NCI-H69 (cell line): ENCODE data around the gene VTI1A.

ENCODE experiments used
- DNase-seq: peaks from one replicate; lab custom pipeline; 2025; lab: John Stamatoyannopoulos, UW

Gene VTI1A

GRCh38 chr10:112785089-112785488 is 338.1 kb downstream of the VTI1A start:
- DNase-seq: no peak

- no peak for DNase-seq
These were observed 342.2 kb downstream of the VTI1A start for GRCh38 chr10:112789248-112789647.

GRCh38 chr10:112790030-112790429 is 343.0 kb downstream of the VTI1A start:
- no peak for DNase-seq

GRCh38 chr10:112790921-112791320 is 343.9 kb downstream of the VTI1A start:
- DNase-seq: no peak

- no peak for DNase-seq
These were observed 344.4 kb downstream of the VTI1A start for GRCh38 chr10:112791447-112791846.

- peak; percentile 11 for DNase-seq
These were observed 345.6 kb downstream of the VTI1A start for GRCh38 chr10:112792487-112793201.

- DNase-seq: peak; percentile 60
These were observed 346.3 kb downstream of the VTI1A start for GRCh38 chr10:112793202-112793921.

GRCh38 chr10:112794201-112794600 is 347.2 kb downstream of the VTI1A start:
- no peak for DNase-seq

- no peak for DNase-seq
These were observed 348.1 kb downstream of the VTI1A start for GRCh38 chr10:112795067-112795466.

GRCh38 chr10:112797197-112797596 is 350.2 kb downstream of the VTI1A start:
- no peak for DNase-seq

- no peak for DNase-seq
These were observed 350.8 kb downstream of the VTI1A start for GRCh38 chr10:112797855-112798254.

GRCh38 chr10:112799038-112799437 is 352.0 kb downstream of the VTI1A start:
- DNase-seq: no peak

GRCh38 chr10:112799726-112800510 is 352.9 kb downstream of the VTI1A start:
- DNase-seq: no peak

- no peak for DNase-seq
These were observed 354.0 kb downstream of the VTI1A start for GRCh38 chr10:112801004-112801403.

- peak; percentile 1 for DNase-seq
These were observed 354.7 kb downstream of the VTI1A start for GRCh38 chr10:112801748-112802147.

GRCh38 chr10:112802411-112803022 is 355.5 kb downstream of the VTI1A start:
- no peak for DNase-seq

- DNase-seq: peak; percentile 59
These were observed 357.0 kb downstream of the VTI1A start for GRCh38 chr10:112803961-112804401.

- no peak for DNase-seq
These were observed 358.2 kb downstream of the VTI1A start for GRCh38 chr10:112805254-112805590.

- no peak for DNase-seq
These were observed 358.7 kb downstream of the VTI1A start for GRCh38 chr10:112805701-112806100.

GRCh38 chr10:112807013-112807412 is 360.0 kb downstream of the VTI1A start:
- DNase-seq: no peak

GRCh38 chr10:112809736-112810135 is 362.7 kb downstream of the VTI1A start:
- DNase-seq: no peak

- no peak for DNase-seq
These were observed 363.7 kb downstream of the VTI1A start for GRCh38 chr10:112810711-112811151.
